KOPT-K1 (cell line): Measurements from ENCODE around the gene ISG20.

Experiments used
- H3K27ac ChIP-seq: fragments of 200-600 bp; sonication (generic); 2 replicates; pipeline ENCODE4 v1.5.1; 2016; ENCODE audit warnings: antibody characterized with exemption, mild to moderate bottlenecking, low read depth, low read length; ENCODE audit not compliant: poor library complexity, severe bottlenecking
- H3K36me3 ChIP-seq: fragments of 200-600 bp; sonication (generic); 2 replicates; pipeline ENCODE4 v1.5.1; 2017; ENCODE audit warnings: antibody characterized with exemption, mild to moderate bottlenecking, low read length, moderate library complexity; ENCODE audit not compliant: insufficient read depth
- H3K9me3 ChIP-seq: fragments of 200-600 bp; sonication (generic); 2 replicates; pipeline ENCODE4 v1.5.1; 2017; ENCODE audit warnings: antibody characterized with exemption, low read length, mild to moderate bottlenecking; ENCODE audit not compliant: insufficient read depth, poor library complexity, severe bottlenecking

ISG20 gene

GRCh38 chr15:88613074-88613944 lies 25.5 kb upstream of the ISG20 start:
- no peak overlapping the region for H3K27ac ChIP-seq
- no peaks in the 10 kb centered on the region for H3K36me3 ChIP-seq
- no peaks in the 10 kb centered on the region for H3K9me3 ChIP-seq

- no peaks in the 10 kb centered on the region for H3K36me3 ChIP-seq
- no peak overlapping the region for H3K27ac ChIP-seq
- no peaks in the 10 kb centered on the region for H3K9me3 ChIP-seq
Observed at GRCh38 chr15:88615303-88616107, 23.3 kb upstream of the ISG20 start.

- H3K27ac ChIP-seq = no peak overlapping the region
- H3K36me3 ChIP-seq = no peaks in the 10 kb centered on the region
- no peaks in the 10 kb centered on the region for H3K9me3 ChIP-seq
Observed at GRCh38 chr15:88616240-88616639, 22.6 kb upstream of the ISG20 start.

GRCh38 chr15:88617031-88617722 lies 21.6 kb upstream of the ISG20 start:
- Histone ChIP-seq H3K27ac (no peak overlapping the region), H3K9me3 (no peaks in the 10 kb centered on the region), H3K36me3 (no peaks in the 10 kb centered on the region)

GRCh38 chr15:88617790-88618189 lies 21.0 kb upstream of the ISG20 start:
- Histone ChIP-seq H3K9me3 (no peaks in the 10 kb centered on the region), H3K36me3 (no peaks in the 10 kb centered on the region), H3K27ac (no peak overlapping the region)

- Histone ChIP-seq H3K27ac (no peak overlapping the region), H3K9me3 (no peaks in the 10 kb centered on the region), H3K36me3 (no peaks in the 10 kb centered on the region)
Observed at GRCh38 chr15:88618686-88619085, 20.1 kb upstream of the ISG20 start.

GRCh38 chr15:88619796-88620195 lies 19.0 kb upstream of the ISG20 start:
- no peak overlapping the region for H3K27ac ChIP-seq
- H3K36me3 ChIP-seq = no peaks in the 10 kb centered on the region
- no peaks in the 10 kb centered on the region for H3K9me3 ChIP-seq

- H3K36me3 ChIP-seq = peaks cover 2% of the 10 kb centered on the region
- no peaks in the 10 kb centered on the region for H3K9me3 ChIP-seq
- peak within 1 kb of the TSS; percentile 78 for H3K27ac ChIP-seq
Observed at GRCh38 chr15:88620995-88621772, 17.6 kb upstream of the ISG20 start, which contains the start of gene AEN. Gene AEN, plus strand, starts transcription at chr15:88621340. Its CDS starts 4,870 bp downstream, at chr15:88626210.

- Histone ChIP-seq H3K27ac (peak overlapping the region; percentile 78), H3K36me3 (peaks cover 11% of the 10 kb centered on the region), H3K9me3 (no peaks in the 10 kb centered on the region)
Observed at GRCh38 chr15:88621789-88622604, 16.8 kb upstream of the ISG20 start.

GRCh38 chr15:88622605-88622975 lies 16.2 kb upstream of the ISG20 start:
- Histone ChIP-seq H3K36me3 (peaks cover 17% of the 10 kb centered on the region), H3K27ac (peak overlapping the region; percentile 78), H3K9me3 (no peaks in the 10 kb centered on the region)

- Histone ChIP-seq H3K27ac (peak overlapping the region; percentile 78), H3K36me3 (peaks cover 21% of the 10 kb centered on the region), H3K9me3 (no peaks in the 10 kb centered on the region)
Observed at GRCh38 chr15:88623061-88623460, 15.8 kb upstream of the ISG20 start.

- Histone ChIP-seq H3K36me3 (peaks cover 27% of the 10 kb centered on the region), H3K27ac (peak overlapping the region; percentile 40), H3K9me3 (no peaks in the 10 kb centered on the region)
Observed at GRCh38 chr15:88623632-88624031, 15.2 kb upstream of the ISG20 start.

GRCh38 chr15:88624156-88624970 lies 14.5 kb upstream of the ISG20 start:
- Histone ChIP-seq H3K9me3 (no peaks in the 10 kb centered on the region), H3K36me3 (peaks cover 34% of the 10 kb centered on the region), H3K27ac (peak overlapping the region; percentile 40)
